HEK293 (cell line): ENCODE measurements around the gene CD69.

Experiments used
- YY1 ChIP-seq: fragments of 450-650 bp; formaldehyde crosslinking; IDR thresholded peaks from 2 replicates; pipeline ENCODE4 v1.5.1; 2018; ENCODE audit warnings: missing biosample characterization, missing genetic modification characterization
- ZBTB8A ChIP-seq: fragments of 450-650 bp; formaldehyde crosslinking; IDR thresholded peaks from 2 replicates; pipeline ENCODE4 v1.5.1; 2016; ENCODE audit warnings: missing biosample characterization, missing genetic modification characterization
- ZNF174 ChIP-seq: fragments of 450-650 bp; formaldehyde crosslinking; IDR thresholded peaks from 2 replicates; pipeline ENCODE4 v1.5.0; 2017; ENCODE audit warnings: missing biosample characterization, mild to moderate bottlenecking, missing genetic modification characterization
- TF ChIP-seq, protein P1 (sequence below): fragments of 450-650 bp; formaldehyde crosslinking; IDR thresholded peaks from 2 replicates; pipeline ENCODE4 v1.5.1; 2016; ENCODE audit warnings: missing biosample characterization, missing genetic modification characterization
- TF ChIP-seq, protein P2 (sequence below): fragments of 450-650 bp; formaldehyde crosslinking; IDR thresholded peaks from 2 replicates; pipeline ENCODE4 v1.5.1; 2016; ENCODE audit warnings: missing biosample characterization, missing genetic modification characterization
- TF ChIP-seq, protein P3 (sequence below): fragments of 450-650 bp; formaldehyde crosslinking; IDR thresholded peaks from 2 replicates; pipeline ENCODE4 v1.5.1; 2016; ENCODE audit warnings: missing biosample characterization, missing genetic modification characterization

DNA sequence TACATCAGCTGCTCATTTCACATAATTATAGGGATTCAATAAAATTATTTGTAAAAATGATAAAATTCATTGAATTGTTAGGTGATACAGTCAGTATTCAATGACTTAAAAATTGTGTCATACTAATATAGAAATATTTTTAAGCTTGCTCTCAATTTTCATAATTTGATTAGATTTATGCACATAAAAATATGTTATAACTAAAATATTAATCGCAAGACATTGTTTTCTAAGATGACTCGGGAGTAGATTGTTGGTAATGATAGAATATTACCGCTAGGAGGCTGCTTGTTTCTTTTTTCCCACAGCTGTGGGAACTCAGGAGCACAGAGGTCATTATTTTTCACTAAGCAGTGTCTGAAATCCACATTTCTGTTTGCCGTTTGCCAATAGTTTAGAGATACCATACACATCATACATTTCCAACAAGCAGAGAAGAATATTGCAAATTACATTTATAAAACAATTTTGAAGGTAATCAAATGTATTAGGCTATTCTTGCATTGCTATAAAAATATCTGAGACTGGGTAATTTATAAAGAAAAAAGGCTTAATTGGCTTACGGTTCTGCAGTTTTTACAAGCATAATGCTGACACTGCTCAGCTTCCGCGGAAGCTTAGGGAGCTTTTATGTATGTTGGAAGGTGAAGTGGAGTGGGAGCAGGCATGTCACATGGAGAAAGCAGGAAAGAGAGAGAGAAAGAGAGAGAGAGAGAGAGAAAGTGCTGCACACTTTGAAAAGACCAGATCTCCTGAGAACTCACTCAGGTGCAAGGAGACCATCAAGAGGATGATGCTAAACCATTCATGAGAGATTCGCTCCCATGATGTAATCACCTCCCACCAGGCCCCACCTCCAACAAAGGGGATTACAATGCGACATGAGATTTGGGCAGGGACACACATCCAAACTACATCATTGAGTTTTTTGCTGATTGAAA lies 9.2 kb downstream of the CD69 start:
- TF ChIP-seq, protein P1, sequence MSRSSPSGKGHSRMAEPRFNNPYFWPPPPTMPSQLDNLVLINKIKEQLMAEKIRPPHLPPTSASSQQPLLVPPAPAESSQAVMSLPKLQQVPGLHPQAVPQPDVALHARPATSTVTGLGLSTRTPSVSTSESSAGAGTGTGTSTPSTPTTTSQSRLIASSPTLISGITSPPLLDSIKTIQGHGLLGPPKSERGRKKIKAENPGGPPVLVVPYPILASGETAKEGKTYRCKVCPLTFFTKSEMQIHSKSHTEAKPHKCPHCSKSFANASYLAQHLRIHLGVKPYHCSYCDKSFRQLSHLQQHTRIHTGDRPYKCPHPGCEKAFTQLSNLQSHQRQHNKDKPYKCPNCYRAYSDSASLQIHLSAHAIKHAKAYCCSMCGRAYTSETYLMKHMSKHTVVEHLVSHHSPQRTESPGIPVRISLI = no peak
- no peak for TF ChIP-seq ZNF174
- TF ChIP-seq, protein P2, sequence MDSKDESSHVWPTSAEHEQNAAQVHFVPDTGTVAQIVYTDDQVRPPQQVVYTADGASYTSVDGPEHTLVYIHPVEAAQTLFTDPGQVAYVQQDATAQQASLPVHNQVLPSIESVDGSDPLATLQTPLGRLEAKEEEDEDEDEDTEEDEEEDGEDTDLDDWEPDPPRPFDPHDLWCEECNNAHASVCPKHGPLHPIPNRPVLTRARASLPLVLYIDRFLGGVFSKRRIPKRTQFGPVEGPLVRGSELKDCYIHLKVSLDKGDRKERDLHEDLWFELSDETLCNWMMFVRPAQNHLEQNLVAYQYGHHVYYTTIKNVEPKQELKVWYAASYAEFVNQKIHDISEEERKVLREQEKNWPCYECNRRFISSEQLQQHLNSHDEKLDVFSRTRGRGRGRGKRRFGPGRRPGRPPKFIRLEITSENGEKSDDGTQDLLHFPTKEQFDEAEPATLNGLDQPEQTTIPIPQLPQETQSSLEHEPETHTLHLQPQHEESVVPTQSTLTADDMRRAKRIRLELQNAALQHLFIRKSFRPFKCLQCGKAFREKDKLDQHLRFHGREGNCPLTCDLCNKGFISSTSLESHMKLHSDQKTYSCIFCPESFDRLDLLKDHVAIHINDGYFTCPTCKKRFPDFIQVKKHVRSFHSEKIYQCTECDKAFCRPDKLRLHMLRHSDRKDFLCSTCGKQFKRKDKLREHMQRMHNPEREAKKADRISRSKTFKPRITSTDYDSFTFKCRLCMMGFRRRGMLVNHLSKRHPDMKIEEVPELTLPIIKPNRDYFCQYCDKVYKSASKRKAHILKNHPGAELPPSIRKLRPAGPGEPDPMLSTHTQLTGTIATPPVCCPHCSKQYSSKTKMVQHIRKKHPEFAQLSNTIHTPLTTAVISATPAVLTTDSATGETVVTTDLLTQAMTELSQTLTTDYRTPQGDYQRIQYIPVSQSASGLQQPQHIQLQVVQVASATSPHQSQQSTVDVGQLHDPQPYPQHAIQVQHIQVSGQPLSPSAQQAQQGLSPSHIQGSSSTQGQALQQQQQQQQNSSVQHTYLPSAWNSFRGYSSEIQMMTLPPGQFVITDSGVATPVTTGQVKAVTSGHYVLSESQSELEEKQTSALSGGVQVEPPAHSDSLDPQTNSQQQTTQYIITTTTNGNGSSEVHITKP (tag by site-specific recombination) = no peak
- TF ChIP-seq, protein P3, sequence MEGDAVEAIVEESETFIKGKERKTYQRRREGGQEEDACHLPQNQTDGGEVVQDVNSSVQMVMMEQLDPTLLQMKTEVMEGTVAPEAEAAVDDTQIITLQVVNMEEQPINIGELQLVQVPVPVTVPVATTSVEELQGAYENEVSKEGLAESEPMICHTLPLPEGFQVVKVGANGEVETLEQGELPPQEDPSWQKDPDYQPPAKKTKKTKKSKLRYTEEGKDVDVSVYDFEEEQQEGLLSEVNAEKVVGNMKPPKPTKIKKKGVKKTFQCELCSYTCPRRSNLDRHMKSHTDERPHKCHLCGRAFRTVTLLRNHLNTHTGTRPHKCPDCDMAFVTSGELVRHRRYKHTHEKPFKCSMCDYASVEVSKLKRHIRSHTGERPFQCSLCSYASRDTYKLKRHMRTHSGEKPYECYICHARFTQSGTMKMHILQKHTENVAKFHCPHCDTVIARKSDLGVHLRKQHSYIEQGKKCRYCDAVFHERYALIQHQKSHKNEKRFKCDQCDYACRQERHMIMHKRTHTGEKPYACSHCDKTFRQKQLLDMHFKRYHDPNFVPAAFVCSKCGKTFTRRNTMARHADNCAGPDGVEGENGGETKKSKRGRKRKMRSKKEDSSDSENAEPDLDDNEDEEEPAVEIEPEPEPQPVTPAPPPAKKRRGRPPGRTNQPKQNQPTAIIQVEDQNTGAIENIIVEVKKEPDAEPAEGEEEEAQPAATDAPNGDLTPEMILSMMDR (tag by site-specific recombination) = no peak
- no peak for TF ChIP-seq ZBTB8A (tag by site-specific recombination)
- no peak for TF ChIP-seq YY1 (tag by site-specific recombination)
